Stimulated activated CD8-positive, alpha-beta memory T cell treated with anti-CD3 and anti-CD28 coated beads, Interleukin-7, amount 100 ng/mL, for 48 hours (primary cell): Measurements from ENCODE around the gene ZBTB42.

ENCODE experiments used
- DNase-seq, 2 donors: peaks; one replicate each; pipeline ENCODE4 v3.0.0-alpha.2; 2020; ENCODE audit warnings: low read depth in 1 of 2; ENCODE audit errors: extremely low read depth in 1 of 2

Gene ZBTB42

DNA sequence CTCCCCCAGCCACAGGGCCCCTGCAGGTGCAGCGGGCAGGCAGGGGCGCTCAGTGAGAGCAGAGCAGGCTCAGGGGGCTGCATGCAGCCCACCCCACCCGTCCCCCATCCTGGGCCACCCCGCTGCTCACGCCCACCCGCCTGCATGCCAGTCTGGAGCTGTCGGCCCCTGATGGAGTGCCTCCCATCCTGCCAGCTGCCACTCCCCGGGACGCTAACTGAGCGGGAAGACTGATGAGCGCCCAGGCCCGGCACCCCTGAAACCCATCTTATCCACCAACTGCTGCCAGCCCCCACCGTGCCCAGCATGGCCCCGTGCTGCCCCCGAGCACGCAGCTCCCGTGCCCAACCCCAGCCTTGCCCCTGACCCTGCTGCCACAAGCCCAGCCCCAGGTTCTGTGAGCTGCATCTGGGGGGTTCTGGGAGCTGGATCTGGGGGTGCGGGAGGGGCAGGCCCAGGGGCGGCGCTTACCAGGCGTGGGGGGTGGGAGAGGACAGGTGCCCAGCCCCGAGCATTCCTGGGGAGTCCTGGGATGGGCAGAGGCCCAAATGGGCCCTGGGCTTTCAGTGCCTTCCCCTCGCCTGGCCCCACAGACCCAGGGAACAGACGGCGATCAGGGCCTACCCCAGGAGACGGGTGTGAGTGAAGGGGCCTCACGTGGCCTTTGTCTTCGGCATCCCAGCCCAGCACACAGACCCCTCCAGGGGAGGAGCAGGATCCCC, 18.7 kb upstream of the ZBTB42 start:
- DNase-seq, result no peak

DNA sequence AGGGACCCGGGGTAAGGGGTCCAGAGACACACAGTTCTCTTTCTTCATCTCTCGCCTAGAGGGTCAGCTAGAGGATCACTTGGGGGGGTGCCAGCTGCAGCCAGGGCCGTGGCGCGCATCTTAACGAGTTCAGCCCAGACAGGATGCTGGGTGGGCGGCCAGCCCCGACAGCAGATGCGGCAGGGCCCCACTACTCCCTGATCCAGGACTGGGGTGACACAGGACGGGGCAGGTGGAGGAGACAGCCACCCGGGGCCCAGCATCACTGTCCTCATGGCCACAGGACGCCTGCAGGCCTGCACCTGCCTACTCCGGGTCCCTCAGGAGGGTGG, 18.1 kb upstream of the ZBTB42 start:
- no peak for DNase-seq

DNA sequence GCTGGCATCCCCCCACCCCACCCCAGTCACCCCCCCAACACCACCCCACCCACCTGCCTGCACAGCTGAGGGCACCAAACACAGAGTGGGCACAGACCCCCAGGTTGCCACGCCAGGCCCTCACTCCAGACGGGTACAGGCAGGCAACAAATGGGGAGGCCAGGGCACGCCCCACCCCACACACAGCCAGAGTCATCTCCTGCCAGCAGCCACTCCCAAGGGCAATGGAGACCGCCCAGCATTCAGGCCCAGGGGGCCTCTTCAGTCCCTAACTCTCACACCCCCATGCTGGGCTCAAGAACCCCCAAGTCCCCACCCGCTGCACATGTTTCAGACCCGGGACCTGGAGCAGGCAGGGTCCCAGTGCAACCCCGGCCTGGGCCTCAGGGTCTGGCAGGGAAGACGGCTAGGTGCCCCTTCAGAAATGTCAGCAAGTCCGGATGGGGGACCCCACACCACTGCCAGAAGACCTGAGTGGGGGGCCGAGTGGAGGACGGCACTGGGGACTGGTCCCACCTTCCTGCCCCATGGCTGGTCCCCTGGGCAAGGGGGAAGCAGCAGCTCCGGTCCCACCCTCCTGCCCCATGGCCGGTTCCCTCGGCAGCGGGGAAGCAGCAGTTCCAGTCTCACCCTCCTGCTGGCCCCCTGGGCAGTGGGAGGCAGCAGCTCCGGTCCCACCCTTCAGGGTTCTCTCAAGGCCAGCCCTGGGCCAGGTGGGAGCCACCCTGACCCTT, 17.2 kb upstream of the ZBTB42 start:
- no peak for DNase-seq

DNA sequence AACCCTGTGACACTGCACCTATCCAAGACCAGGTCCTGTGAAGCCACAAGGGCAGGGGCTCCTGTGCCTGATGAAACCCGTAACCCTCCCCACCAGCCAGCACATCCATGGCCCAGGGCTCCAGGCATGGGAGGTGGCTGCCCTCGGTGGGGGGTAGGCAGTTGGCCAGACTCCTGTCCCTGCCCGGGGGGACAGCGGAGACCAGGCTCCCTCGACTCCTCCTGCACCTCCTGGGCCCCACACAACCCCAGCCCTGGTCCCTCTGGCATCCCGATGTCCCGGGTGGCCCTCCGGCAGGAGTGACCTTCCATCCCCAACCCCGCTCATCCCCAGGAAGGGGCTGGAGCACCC, 16.7 kb upstream of the ZBTB42 start:
- DNase-seq, result no peak

DNA sequence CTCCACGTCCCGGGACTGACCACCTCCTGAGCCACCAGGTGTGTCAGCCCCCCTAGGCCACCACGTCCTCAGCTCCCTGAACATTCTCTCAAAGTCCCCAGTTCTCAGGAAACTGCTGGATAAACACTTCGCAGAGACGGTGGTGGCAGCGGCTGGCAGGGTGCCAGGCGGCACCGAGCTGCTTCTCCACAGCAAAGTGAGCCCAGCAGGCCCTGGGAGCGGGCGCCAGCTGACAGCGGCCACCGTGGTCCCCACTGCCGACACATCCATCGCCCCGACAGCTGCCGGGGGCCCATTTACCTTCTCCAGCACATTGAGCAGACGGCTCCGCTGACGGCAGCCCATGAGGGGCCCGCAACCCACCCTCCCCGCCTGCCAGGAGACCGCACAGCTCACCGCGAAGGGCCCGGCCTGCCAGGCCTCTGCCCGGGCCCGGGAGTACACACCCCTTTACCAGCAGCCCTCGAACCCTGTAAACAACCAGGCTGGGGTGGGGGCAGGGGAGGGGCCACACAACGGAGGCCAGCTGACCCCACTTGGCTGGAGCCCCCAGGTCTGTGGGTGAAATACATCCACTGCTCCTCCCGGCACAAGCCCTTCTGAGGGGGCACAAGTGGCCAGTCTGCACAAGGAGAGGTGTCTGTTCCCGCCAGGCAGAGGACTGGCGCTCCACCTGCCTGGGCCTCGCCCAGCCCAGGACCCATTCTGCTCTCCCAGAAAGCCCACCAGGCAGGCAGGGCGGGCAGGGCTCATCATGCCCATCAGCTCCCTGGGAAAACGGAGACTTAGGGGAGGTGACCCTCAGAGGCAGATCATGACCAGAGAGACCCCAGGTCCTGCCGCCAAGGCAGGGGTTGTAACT, 15.8 kb upstream of the ZBTB42 start:
- DNase-seq, result no peak

DNA sequence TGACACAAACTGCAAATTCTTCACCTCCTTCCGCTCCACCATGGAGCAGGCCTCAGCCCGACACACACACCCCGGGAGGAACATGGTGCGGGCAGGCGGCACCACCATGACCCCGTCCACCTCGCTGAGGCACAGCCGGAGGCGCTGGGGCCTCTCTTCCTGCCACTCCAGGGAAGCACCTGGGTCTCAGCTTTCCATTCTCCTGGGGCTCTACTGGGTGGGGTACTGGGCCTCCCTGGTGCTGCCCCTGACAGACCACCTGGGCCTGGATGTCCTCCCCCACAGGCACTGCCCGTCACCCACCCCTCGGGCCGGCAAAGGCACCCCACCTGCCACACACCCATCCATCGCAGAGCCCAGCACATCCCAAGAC, 15.2 kb upstream of the ZBTB42 start:
- DNase-seq, result no peak

DNA sequence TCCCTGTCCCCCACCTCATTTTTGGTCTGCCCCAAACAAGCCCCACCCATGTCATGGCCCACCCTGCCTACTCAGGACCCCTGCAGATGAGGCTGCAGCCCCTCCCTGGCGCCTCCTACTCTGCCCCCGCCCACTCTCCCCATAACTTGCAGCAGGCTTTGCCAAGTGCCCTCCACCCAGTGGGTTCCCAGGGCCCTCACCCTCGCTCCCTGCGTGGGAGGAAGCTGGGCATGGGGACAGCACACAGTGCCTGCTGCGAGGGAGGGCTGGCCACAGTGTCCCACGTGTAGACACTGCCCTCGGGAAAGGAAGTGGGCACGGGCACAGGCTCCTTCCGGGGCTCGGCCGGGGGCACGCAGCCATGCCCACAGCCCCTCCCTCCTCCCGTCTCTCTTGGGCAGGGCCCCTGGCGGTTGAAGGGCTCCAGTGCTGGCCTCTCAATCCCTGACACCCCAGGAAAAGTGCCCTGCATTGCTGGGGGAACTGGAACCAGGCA, 14.8 kb upstream of the ZBTB42 start:
- no peak for DNase-seq

DNA sequence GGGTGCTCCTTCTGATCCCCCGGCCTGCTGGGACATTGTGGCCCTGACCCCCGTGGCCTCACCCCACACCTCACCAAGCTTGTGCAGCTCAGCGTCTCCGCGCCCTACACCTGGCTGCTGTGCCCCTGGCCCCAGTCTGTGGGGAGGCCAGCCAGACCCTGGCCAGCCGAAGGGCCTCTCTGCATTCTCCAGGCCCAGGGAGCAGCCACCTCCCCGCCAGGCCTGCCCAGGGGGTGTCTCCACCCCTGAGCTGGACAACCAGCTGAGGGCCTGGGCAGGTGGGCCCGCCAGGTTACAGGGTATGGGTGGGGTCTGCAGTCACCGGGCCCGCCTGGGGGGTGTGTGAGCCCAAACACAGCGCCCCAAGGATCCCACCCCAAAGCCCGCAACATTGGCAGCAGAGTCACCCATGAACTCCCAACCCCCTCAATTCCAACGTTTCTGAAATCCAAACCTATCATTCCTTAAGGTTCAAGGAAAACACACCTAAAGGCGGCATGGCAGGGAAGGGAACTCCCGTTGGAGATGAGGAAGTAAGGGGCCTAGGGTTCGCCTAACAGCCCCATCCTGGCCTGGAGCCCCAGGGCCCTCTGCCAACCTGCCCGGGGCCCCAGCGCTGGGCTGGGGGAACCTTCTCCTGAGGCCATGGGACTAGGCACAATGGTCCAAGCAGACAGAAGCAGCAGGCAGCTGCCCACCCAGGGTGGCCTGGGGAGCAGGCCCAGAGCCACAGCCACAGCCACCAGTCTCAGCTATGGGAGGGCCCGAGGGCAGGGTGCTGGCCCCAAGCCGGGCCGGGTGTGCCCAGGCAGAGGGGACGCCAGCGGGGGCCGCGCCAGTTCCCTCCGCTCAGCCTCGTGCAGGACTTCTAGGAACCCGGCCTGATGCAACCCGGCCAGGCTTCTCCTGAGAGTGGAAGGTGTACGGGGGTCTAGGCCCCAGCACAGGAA, 13.9 kb upstream of the ZBTB42 start:
- no peak for DNase-seq

DNA sequence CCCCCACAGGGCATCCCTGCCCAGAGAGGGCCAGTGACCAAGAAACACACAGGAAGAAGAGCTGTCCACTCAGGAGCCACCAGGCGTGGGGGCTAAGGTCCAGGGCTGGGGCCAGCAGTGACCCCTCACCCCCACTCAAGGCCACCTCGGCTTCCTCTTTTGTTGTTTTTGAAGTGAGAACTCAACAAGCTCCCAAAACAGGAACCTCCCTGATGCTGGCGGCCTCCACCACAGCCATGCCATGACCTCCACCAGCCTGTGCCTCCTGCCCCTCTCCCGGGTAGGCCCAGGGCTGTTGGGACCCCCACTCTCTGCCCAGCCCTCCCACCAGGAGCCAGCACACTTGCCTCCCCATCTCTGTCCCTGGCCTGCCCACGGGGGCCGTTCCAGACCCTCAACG, 13.2 kb upstream of the ZBTB42 start:
- DNase-seq, result no peak

DNA sequence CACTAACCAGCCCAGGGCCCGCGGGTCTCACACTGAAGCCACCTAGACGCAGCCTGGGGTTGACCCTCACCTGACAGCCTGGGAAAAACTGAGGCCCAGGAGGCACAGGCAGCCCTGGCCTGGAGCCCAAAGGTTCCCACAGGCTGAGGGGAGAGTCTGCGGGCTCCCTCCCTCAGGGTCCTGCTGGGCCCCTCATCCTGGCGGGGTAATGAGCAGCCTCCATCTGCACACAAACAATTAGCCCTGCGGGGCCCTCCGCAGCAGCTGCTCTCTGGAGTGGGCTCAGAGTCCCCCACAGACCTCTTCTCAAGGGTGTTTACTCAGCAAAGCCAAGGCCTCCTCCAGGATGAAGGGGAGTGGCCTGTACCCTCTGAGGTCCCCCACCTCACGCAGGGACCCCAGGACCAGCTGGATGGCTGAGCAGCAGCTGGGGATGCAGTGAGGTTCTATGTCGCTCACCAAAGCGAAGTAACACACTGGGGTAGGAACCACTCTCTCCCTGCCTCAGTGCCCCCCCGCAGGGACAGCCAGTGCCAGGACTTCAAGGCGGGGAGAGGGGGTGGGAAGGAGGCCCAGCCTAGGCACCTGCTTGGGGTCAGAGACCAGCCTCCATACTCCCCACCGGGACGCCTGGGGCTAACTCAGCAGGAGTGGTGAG, 12.6 kb upstream of the ZBTB42 start:
- DNase-seq, result no peak

DNA sequence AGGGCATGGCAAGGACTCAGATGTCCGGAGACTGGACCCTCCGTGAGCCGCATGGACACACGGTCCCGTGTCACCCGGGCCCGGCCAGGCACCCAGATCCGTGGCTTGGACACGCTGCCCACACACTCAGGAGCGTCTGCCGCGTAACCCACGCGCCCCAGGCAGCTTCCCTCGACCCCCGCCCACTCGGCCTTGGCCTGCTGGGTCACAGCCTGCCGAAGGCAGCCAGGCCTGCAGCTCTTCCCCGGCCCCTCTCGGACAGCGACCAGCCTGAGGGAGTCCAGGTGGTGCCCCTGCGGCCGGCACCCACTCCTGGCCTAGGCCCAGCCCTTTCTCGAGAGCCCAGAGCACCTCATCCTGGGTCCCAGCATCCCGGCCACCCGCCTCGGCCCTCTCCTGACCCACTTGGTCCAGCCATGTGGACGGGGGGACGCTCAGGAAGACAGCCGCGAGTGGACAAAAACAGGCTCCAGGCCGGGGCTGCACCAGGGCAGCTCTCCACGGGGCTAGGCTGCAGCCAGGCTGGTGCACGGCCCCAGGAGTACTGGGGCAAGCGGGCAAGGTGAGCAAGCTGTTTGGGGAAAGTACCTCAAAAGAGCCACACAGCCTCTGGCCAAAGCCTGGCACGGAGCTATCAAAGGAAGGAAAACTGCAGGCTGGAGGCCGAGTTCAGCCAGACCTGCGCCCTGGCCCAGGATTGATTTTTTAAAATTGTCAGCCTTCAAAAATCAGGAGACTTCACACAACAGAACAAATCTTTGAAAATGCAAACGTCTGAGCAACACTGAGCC, 11.8 kb upstream of the ZBTB42 start:
- DNase-seq, result no peak

DNA sequence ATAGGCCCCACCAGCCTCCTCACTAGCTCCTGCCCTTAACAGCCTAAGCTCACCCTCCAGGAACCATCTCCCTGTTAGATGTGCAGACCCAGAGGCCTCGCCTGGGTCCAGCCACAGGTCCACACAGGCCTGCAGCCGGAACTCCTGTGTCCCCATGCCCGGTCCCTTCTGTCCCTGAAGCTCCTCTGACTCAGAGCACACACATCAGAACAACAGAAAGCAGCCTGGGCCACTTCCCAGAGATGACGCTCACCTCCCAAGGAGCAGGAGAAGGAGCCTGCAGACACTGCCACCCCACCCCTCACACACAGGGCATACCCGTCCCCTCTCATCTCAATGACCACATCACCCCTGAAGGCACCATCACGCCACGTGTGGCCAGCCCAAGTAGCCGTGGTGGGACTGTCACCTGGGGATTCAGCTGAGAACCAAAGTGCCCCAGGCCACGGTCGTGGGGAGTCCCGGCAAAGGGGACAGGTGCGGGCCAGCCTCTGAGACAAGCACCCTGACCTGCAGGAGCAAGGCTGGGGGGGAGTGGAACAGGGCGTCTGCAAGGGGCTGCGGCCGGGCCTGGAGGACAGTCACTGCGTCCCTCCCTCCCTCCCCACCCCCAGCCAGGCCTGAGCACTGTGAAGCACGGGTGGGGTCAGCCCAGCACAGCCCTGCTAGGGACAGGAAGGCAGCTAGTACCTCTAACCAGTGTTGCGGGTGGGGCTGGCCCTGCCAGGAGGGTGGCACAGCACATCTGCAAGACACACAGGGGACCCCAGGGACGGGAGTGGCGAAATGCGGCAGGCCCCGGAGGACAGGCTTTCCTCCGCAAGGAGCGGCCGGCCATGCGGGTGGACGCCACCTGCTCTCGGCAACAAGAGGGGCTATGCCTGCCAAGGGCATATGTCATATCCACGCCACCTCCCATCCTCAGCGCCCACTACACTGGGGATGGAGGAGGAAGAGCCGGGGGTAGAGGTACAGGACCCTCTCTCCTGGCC, 10.9 kb upstream of the ZBTB42 start:
- DNase-seq, result no peak

DNA sequence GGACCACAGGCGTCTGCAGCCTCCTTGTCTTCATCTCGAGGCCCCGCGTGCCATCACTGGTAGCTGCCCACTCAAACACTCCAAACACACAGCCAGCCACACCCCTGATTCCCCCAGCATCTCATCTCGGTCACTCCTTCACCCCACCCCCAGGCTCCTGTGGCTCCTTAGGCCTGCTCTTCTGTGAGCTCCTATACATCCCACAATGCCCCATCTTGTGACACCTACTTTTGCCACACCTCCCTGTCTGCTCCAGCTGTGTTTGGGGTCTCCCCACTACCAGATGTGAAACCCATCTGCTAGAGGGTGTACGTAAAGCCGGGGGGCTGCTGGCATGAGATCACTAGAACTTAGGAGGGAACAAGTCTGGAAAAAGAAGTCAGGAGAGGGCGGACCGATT, 9.5 kb upstream of the ZBTB42 start:
- no peak for DNase-seq

DNA sequence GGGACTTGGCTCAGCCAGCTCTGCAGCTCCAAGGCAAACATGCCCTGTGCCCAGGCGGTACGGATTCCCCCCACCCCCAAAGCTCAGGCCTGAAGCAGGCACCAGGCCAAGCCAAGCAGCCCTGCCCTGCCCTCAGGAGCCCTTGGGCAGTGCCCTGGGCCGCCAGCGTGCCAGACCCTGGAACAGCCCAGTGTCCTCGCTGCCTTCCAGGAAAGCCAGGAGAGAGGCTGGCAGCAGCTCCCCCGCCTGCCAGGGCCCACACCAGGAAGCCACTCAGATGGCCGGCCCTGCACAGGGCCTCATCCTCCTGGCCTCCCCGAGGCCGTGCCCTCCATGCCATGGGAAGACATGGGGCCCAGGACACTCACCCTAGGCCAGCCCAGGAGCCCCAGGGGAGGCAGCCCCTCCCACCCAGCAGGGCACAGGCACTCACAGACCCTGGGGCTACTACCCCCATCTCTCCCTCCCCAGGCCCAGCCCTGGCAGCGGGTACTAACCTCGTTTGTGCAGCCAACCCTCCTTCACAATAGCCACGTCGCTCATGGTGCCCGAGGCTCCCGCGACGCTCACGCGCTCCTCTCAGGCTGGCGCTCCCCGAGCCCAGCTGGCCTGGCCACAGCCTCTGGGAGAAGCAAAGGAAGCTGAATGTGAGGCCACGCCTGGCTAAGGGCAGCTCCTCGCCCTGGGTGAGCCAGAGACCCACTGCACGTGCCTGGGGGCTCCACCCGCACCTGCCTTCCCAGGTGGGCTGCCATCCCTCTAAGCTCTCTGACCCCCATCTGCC, 8.6 kb upstream of the ZBTB42 start:
- DNase-seq, result no peak

DNA sequence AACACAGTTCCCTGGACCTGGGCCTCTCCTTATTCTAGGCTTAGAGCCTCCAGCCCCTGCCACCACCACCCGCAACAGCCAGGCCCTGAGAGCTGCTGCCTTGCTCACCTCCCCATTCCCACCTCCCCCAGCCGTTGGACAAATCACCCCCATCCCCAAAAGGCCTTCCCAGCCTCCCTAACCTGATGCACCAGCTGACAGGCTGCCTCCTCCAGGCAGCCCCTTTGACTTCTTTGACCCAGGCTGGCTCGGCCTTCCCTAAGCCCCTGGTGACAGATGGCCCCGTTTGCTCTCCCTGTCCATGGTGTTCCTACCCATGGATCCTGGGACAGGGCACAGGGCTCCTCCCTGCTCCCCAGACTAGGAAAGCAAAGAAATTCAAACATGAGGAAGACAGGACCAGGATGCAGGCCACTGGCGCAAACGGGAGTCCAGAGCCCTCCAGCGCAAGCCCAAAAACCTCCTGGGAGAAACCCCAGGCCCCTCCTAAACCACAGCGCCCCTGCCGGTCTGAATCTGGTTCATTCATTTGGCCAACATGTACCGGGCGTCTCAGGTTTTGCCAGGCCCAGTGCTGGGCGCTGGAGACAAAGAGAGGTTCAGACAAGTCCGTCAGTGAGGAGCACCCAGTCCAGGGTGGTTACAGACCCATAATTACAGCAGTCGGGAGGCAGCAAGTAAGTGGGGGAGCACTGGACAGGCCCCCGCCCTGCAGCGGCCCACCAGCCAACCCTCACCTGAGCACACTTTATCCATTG, 7.8 kb upstream of the ZBTB42 start:
- no peak for DNase-seq

DNA sequence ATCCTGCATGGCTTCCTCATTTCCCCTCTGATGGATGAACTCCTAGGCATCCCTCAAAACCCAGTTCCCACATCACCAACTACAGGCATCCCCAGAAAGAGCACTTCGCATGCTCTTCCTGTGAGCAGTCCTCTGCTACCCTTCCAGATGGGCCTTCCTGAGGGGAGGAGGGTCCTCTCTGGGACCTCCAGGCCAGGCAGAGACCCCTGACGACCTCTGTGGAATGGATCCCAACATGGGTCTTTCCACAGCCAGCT, 7.3 kb upstream of the ZBTB42 start:
- no peak for DNase-seq

DNA sequence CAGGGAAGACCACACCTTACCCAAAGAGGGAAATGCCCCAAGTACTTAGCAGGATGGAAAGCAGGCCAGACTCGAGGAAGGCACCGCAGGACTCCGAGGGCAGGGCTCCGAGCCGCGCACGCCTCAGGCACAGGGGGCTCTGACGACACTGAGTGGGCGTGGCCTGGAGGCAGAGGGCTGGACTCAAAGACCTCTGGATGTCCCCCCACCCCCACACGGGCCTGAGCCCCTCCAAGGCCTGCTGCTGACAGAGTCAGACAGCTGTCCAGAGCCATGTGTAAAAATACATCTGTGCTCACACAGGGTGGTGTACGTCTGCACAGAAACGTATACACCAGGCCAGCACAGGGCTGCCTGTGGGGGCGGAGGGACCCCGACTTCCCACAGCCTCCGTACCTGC, 6.8 kb upstream of the ZBTB42 start:
- DNase-seq, result peak in 1 of 2 donors; percentile 60
